ENCODE measurements around the gene LPP.

The LPP gene

DNA sequence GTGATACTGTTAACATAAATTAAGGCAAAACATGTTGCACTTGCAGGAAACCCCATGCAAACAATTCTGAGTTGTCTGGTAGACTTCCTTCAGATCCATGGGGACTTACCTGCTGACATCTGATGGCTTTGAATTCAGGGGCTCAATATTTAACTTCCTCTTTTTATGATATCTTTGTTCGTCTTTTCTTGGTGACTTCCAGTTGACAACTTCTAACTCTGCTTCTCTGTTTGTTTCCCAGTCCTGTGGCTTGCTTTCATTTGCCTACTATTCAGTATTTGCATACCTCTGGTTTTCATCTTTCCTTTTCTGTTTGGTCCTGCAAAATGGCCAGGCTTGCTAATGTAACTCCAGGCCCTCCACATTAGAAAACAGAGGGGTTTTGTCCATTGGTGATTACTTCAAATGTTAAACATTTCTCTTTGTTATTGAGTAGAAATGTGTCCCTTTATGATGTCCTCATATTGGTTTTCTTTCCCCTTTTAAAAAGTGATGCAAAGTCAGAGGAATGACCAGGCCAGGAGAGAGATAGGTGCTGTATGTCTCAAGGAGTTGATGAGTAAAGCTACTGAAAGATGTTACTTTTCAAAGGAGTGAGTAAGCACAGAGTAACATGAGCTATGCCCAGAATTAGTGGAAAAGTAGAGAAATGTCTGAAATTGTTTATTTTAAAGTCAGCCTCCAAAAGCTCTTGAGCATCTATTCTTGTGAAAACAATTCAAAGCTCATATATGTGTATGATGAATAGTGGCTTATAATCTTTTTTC, 335.9 kb downstream of the LPP start:
- no peak for DNase-seq

DNA sequence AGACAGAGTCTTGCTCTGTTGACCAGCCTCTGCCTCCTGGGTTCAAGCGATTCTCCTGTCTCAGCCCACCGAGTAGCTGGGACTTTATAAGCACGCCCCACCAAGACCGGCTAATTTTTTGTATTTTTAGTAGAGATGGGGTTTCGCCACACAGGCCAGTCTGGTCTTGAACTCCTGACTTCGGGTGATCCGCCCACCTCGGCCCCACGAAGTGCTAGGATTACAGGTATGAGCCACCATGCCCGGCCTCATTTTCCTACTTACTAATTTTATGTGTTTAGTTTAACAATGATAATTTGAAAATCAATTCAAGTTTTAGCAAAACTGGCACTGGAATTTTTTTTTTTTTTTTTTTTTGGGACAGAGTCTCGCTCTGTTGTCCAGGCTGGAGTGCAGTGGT, 336.5 kb downstream of the LPP start:
- no peak for DNase-seq

DNA sequence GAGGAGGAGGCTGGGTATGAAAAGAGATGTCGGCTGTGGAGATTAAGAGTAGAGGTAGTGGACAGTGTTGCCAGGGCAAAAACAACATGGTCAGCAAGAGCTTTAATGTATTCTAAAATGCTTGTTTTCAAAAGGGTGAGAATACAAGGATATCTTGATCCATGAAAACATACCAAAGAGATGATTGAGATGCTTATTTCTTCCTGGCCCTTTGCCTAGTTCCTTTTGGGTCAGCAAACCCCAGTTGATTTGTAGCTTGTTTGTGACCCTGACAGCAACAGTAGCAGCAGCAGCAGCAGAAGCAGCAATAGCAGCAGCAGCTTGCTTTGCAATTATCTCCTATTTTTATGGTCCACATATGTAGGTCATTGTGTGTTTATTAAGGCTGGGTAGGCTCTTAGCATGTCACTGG, 337.3 kb downstream of the LPP start:
- DNase-seq = no peak

DNA sequence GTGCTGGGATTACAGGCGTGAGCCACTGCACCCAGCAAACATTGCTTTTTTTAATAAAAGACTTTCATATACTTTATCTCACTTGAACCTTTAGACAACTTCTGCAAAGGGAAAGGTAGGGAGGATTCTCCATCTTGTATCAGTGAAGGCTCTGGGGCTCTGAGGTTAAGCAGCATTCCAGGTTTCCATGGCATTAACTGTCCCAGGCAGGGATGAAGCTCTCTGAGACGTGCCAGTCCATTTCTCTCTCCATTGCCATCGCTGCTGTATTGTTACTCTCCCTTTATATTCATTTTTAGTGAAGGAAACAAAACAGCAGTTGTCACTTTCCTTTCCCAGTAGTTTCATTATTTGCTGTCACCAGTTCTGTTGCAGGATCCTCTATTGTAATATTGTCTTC, 342.4 kb downstream of the LPP start:
- DNase-seq = no peak

DNA sequence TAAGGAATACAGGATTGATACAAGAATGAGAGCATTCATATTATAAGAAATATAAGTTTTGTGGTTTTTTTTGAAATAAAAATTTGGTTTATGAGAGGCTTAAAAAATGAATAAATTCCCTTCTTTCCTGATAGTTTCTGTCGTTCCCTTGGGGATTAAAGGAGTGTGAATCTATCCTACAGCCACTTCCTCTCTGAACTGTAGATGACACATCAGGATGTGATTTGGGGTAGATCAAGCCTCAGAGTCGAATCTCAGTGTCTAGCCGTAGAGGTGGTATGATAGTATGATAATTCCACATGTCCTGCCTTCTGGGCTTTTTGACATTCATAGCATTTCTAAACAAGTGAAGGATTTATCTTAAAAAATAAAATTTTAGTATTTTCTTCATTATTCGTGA, 343.1 kb downstream of the LPP start:
- DNase-seq = no peak

DNA sequence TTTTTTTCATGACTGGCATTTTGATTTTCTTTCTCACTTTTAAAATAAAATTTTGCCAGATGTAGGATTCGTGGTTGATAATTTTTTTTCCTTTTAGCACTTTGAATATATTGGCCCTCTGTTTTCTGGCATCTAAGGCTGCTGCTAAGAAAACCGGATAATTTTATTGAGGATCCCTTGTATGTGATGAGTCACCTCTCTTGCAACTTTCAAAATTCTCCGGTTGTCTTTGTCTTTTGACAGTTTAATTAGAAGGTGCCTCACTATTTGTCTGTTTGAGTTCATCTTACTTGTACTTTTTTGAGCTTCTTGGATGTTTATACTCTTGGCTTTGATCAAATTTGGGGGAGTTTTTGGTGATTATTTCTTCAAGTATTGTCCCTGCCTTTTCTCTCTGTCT, 349.7 kb downstream of the LPP start:
- no peak for DNase-seq

DNA sequence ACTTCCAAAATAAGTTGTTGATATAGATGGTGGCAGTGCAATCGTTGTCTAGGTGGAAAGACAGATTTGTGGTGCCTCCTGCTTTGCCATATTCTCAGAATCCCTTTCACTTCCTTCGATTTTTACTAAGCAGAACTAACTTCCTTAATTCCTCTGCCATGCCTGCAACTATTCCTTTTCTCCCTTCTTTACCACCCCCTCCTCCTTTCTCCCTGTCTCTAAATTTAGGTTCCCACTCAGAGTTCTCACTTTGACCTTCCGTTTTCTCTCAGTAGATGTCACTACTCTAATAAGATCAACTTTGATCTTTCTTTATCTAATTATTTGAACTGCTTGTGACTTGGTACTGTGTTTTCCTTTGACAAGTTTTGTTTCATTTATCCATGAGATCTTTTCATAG, 351.2 kb downstream of the LPP start:
- DNase-seq = no peak

DNA sequence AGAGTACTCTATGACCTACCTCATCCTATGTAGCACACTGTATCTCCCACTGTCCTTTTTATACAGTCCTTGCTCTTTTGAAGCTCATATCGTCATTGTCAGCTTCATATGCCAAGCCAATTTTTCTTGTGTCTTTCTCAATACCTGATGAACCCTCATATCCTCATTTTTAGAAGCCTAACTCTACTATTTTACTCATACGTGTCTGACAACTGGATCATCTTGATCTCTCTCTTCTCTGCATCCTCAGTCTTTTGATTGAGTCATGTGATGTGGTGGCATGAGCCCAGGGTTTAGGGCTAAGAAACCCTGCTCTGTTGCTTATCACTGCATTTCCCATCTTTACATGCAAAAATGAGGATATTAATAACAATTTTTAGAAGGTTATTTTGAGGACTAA, 352.0 kb downstream of the LPP start:
- DNase-seq = no peak

DNA sequence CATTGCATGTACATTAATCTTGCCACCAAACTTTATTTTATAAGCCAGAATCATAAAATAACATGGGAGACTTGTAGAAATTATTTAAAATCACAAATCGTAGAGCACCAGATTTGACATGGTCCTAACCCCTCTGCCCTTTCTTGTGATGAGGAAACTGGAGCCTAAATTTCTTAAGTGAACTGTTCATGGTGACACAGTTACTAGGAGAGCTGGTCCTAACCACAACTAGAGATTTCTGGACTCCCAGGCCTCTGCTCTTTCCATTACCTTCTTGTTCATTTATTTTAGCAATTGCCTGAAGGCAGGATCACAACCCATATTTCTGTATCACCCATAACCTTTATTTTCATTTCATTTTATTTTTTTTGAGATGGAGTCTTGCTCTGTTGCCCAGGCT, 352.5 kb downstream of the LPP start:
- DNase-seq = no peak

DNA sequence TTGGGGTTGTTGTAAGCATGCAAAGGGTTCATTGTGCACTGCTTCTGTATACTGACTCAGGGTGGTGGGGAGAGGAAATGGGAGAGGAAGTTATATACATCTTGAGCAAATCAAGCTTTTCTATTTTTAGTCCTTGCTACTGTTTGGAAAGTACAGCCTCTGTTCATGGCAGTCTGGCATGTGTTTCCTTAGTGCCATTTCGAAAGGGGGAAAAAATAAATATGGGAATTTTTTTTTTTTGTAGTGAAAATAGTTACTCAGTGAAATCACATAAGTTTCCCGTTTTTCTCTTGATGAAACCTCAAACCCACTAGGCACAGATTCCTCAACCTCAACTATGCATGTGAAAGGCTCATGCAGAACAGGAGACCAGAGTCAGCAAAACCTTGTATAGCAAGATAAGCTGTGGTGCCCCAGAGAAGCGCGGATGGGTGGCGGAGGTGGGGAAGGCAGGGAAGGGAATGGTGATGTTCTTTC, 353.3 kb downstream of the LPP start:
- no peak for DNase-seq

DNA sequence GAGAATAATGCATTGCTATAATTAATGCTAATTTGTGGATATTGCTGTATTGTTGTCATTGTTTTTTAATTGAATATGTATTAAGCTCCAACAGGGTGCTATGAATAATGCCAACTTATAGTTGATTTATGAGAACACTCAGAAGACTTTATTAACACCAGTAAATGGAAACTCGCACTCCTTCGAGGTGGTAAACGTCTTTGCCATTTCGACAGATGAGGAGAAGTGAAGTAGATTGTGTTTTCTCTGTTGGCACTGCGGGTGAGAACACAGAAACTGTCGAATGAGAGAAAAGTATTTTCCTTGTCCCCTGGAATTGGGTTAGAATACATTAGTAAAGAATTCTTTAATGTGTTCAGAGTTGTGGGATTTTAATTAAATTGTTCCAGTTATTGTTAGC, 354.5 kb downstream of the LPP start:
- no peak for DNase-seq

DNA sequence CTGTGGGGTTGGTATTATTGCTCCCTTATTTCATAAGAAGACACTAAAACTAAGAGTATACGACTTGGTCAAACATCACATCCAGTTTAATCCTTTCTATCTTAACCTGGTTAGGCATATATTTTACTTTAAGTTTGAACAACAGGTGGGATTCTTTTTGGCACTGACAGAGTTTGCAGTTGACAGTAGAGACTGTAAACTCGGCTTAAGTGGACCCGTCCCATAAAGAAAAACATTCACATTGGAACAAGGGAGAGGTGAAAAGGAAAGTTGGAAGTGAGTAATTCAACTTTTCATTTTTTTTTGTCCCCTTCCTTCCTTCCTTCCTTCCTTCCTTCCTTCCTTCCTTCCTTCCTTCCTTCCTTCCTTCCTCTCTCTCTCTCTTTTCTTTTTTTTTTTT, 355.4 kb downstream of the LPP start:
- no peak for DNase-seq

DNA sequence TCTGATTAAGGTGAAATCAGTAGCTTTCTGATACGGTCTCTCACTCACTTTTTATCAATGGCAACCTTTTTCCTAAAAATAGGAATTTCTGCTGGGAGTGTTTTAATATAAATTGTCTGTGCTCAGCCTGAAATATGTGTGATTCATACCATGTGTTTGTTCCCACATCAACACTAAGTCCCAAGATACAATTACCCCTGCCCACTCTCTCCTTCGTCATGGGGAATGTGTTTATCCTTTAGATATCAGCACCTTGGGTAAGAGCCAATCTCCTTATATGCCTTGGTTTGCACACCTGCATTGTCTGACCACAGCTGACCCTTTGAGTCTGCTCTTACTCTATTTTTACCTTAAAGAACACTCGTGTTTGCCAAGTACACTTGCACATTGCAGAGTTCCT, 356.4 kb downstream of the LPP start:
- DNase-seq = no peak

DNA sequence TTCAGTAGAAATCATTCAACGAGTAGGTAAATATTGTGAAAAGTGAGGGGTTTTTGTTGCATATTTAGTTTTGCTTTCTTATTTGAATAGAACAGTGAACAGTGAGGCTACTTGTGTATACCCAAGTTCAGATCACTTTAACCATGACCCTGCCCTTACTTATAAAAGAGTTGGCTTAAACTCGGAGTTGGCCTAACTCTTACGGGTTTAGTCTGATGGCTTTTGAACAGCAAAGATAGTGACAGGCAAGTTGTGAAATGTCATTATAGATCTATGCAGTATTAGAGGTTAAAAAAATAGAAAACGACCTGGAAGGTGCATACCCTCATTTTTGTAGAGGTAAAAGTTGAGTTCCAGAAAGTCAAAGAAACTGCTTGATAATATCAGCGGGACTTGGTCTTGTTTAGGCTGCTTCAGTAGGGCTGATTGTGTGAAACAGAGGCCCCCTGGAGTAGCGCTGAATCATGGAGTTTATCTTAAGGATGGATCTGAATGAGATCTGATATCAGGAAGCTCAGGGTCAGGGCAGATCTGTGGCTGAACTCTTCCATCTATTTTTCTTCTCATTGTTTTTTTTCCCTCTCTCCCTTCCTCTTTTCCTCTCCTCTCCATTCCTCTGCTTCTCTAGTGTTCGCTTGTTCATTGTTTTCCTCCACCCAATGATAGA, 359.8 kb downstream of the LPP start:
- DNase-seq = no peak

DNA sequence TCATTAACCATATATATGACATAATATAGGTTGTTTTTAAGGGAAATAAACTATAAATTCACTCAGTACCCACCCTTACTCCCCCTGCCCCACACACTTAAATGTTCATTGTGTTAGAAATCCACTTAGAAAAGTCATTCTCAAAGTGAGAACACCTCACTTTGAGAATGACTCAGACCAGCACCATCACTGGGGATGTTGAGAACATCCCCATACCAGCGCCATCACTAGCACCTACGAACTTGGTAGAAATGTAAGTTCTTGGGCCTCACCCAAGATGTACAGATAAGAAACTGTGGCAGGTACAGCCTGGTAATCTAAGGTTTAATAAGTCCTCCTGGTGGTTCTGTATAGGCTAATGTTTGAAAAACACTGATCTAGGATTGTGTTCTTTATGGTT, 362.6 kb downstream of the LPP start:
- DNase-seq = no peak

DNA sequence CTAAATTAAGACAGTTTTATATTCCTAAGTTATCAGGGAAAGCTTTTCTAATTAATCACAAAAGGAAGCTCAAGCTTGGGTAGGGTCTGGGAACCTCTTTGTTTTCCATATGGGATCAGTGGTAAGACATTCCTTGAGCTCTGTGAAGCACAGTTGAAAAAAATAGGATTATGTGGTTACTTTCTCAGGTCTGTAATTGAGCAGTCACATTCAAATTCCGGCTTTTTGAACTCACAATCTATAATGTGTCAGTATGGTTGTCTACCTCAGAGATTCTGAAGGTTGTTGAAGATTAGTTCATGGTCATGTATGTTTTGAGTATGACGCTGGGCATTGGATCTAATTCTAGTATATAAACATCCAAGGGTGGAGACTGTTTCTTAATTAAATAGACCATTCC, 364.5 kb downstream of the LPP start:
- no peak for DNase-seq

DNA sequence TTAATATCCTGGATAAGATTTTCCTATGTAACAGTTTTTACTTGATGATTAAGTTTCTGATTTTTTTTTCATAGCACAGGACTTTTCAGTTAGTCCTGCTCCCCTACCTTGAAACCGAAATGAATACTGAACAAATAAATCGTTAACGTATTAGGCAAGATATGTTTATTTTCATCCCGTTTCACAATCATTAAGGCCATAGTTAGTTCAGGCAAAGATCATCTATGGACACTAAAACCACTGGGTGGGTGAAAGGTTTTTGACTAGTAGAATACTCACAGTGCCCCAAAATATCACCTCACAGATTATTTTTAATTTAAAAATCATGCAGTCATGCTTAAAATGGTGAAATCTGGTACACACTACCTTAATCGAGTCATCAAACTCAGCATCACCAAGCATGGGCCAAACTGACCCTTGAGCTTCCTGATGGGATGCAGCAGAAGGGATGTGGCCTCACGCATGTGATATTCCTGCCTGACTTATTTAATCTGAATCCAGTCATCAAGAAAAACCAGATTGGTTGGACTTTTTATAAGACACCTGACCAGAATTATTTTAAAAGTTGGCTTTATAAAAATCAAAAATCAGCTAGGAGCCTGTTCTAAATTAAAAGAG, 365.0 kb downstream of the LPP start:
- DNase-seq = no peak

DNA sequence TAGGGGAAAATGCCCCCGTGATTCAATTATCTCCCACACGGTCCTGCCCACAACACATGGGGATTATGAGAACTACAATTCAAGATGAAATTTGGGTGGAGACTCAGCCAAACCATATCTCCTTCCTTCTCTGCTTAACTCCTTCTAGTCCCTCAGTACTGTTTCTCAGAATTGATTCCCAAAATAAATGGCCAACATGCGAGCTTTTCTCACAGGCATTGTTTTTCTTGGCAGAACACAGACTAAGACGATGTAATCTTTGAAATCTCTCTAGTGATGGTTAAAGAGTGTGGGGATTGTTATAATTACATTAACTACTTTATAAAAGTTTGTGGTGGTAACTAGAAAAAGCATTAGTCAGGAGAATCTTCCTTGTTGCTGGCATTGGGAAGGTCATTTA, 366.5 kb downstream of the LPP start:
- DNase-seq = no peak

DNA sequence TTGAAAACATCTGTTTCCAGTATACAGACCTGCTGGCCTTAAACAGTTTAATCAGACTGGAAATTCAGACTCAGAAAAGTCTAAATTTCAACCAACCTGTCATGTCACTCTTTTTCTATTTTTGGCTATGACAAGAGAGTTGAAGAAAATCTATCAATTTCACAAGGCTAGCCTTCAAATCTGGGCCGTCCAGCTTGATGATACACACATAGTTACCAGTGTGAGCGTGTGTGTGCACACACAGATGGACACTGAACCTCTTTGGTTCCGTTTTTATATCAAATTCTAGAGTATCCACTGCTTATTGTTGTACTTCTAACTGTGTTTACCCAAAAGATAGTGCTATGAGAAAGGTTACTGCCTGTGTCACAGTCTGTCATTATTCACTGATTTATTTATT, 368.2 kb downstream of the LPP start:
- DNase-seq = no peak

DNA sequence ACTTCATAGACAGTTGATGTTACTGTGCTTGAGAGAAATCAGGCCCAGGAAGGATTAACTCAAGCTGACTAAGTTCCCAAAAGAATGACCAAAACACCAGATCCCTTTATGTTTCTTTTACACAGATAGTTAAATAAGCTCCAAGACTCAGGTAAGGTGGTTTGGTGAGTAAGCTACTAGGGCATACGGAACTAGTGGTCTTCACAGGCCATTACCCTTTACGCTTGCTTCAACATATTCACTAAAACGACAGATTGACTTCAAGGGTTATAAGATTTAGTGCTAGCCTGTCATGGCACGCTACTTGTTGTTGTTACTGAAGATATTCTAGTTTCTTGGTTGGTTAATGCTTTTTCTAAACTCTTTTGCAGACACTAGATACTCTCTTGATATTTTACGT, 369.3 kb downstream of the LPP start:
- no peak for DNase-seq

DNA sequence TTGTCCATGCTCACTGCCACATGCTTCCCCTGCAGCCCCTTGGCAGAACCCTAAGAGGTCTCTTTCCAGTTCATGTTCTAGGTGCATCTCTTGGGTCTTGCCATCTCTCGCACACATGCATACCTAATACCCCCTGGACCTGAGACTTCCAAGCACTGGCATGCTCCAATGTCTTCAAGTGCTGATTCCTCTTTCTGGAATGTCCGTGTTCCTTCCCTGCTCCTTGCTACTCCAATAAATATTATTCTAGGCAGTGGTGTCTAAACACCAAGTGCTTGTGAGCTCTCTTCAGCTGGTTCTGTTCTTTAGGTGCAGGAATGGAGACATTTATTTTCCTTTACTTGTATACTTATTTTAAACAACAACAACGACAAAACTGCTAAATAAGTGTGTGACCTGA, 370.1 kb downstream of the LPP start:
- DNase-seq = no peak

DNA sequence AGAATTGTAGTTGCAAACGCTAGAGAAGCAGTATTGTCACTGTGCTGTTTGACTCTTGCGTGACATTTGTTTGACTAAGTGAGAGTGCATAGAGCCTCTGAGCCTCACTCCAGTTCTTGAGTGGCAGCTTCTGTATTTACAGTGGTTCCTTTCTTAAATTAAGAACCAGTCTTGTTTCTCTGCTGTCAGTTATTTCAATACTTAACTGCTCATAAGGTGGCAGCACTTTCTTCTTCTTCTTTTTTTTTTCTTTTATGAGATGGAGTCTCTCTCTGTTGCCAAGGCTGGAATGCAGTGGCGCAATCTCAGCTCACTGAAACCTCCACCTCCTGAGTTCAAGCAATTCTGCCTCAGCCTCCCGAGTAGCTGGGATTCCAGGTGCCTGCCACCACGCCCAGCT, 372.1 kb downstream of the LPP start:
- DNase-seq = no peak

DNA sequence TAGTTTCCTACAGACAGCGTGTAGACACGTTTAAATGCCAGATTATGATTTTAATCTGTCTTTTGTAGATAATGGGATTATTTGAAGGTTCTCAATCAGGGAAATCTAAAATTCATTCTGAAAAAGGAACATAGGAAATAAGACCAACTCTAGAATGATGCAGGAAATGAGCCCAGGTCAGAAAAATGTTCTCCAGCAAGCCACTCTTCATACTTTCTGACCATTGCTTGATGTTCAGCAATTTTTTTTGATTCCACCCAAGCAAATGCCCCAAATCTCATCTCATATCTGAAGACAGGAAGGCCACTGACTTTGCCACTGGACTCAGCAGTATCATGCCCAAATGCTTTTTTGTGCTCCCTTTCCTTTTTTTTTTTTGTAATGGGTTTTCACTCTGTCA, 373.4 kb downstream of the LPP start:
- DNase-seq = no peak

DNA sequence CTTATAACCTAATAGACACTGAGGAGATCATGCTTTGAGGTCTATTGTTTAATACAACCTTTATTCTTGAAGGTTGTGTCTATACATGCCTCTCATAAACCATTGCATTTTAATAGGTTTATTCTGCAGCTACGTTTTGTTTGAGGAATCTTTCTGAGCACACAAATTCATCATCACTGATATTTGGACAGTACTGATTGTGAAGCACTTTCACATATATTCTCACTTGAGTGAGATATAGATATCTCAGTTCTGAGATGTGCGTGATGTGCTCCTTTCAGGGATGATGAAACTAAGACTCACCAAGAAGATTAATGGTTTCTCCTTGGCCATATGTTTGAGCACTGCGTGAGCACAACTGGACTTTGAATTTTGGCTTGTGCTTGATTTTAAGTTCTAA, 374.4 kb downstream of the LPP start:
- no peak for DNase-seq

Measured in midbrain (tissue), 1 donor.